HepG2 (cell line): ENCODE measurements around the gene CA7. TPM values are rescaled to one million over a fixed set of nuclear protein-coding genes. Genes with fewer than 3 reads are reported as not detected.
A peak's percentile ranks its signal among the peaks of the same experiment; 100 is the strongest.

Experiments used
- CAMTA2 ChIP-seq: sonication (generic); formaldehyde crosslinking; IDR thresholded peaks from 2 replicates; pipeline ENCODE4 v1.4.0; 2020; ENCODE audit warnings: mild to moderate bottlenecking, missing genetic modification reagents, borderline replicate concordance
- HNF4G ChIP-seq, 2 experiments: sonication (generic) in 1 of 2; formaldehyde crosslinking in 1 of 2; IDR thresholded peaks; 2 replicates each; pipeline versions ENCODE4 v1.4.0 to v1.6.1; 2011 to 2020; ENCODE audit warnings: borderline replicate concordance in 2 of 2, low read depth in 2 of 2, mild to moderate bottlenecking in 2 of 2, low read length in 1 of 2, missing genetic modification reagents in 1 of 2, moderate library complexity in 1 of 2
- KAT8 ChIP-seq: IDR thresholded peaks from 2 replicates; pipeline ENCODE4 v1.6.1; 2016; ENCODE audit warnings: missing genetic modification reagents, missing compliant biosample characterization
- KDM3A ChIP-seq: IDR thresholded peaks from 2 replicates; pipeline ENCODE4 v1.6.1; 2018; ENCODE audit warnings: low read depth, missing compliant biosample characterization
- MTF1 ChIP-seq: sonication (generic); formaldehyde crosslinking; IDR thresholded peaks from 2 replicates; pipeline ENCODE4 v1.5.0; 2020; ENCODE audit warnings: missing genetic modification reagents
- SMARCE1 ChIP-seq: fragments of 450-650 bp; IDR thresholded peaks from 2 replicates; pipeline ENCODE4 v1.6.1; 2017; ENCODE audit warnings: borderline replicate concordance
- ZFP36L1 ChIP-seq: sonication (generic); formaldehyde crosslinking; IDR thresholded peaks from 2 replicates; pipeline ENCODE4 v1.8.0; 2022; ENCODE audit warnings: mild to moderate bottlenecking, missing genetic modification reagents, moderate library complexity
- ZFP90 ChIP-seq: sonication (generic); formaldehyde crosslinking; IDR thresholded peaks from 2 replicates; pipeline ENCODE4 v1.8.0; 2022; ENCODE audit warnings: missing genetic modification reagents, mild to moderate bottlenecking, inconsistent platforms, borderline replicate concordance
- ZNF296 ChIP-seq: sonication (generic); formaldehyde crosslinking; conservative IDR thresholded peaks from 2 replicates; pipeline ENCODE4 v1.5.0; 2020; ENCODE audit warnings: mild to moderate bottlenecking, missing genetic modification reagents
- ZNF563 ChIP-seq: sonication (generic); formaldehyde crosslinking; IDR thresholded peaks from 2 replicates; pipeline ENCODE4 v1.8.0; 2022; ENCODE audit warnings: mild to moderate bottlenecking, moderate library complexity, missing genetic modification reagents
- ZNF768 ChIP-seq: sonication (generic); formaldehyde crosslinking; IDR thresholded peaks from 2 replicates; pipeline ENCODE4 v1.4.0; 2020; ENCODE audit warnings: missing genetic modification reagents
- ZNF839 ChIP-seq: sonication (generic); formaldehyde crosslinking; IDR thresholded peaks from 2 replicates; pipeline ENCODE4 v1.4.0; 2020; ENCODE audit warnings: missing genetic modification reagents, mild to moderate bottlenecking, borderline replicate concordance
- ZSCAN9 ChIP-seq: IDR thresholded peaks from 2 replicates; pipeline ENCODE4 v1.6.1; 2016; ENCODE audit warnings: borderline replicate concordance
- polyA plus RNA-seq, 8 experiments: library from polyadenylated mRNA; depleted of rRNA in 3 of 8; stranded (reverse) in 7 of 8; unstranded in 1 of 8; fragments of >200 nt; fragmentation: Illumina TruSeq in 4 of 8; extraction: Trizol in 4 of 8; gene quantifications; 2 replicates each; pipeline versions ENCODE4 v1.2.1 to v1.2.3, GENCODE V29; 2011 to 2016; ENCODE audit warnings: low read depth in 4 of 8, missing spikeins in 1 of 8, mixed read lengths in 1 of 8; ENCODE audit not compliant: insufficient read depth in 1 of 8
- total RNA-seq, 5 experiments: library from RNA; depleted of rRNA; stranded (reverse); fragments of >200 nt; fragmentation: Illumina TruSeq; extraction: Trizol; gene quantifications; 2 replicates each; pipeline ENCODE4 v1.2.3, GENCODE V29; 2016; ENCODE audit warnings: low read depth in 1 of 5
- TF ChIP-seq, protein P1 (sequence below): sonication (generic); formaldehyde crosslinking; IDR thresholded peaks from 2 replicates; pipeline ENCODE4 v1.4.0; 2020; ENCODE audit warnings: missing genetic modification reagents
- TF ChIP-seq, protein P2 (sequence below): sonication (generic); formaldehyde crosslinking; IDR thresholded peaks from 2 replicates; pipeline ENCODE4 v1.8.0; 2023; ENCODE audit warnings: mild to moderate bottlenecking, missing genetic modification reagents
- TF ChIP-seq, protein P3 (sequence below): sonication (generic); formaldehyde crosslinking; IDR thresholded peaks from 2 replicates; pipeline ENCODE4 v1.5.0; 2020; ENCODE audit warnings: mild to moderate bottlenecking, missing genetic modification reagents
- TF ChIP-seq, protein P4 (sequence below): sonication (generic); formaldehyde crosslinking; conservative IDR thresholded peaks from 2 replicates; pipeline ENCODE4 v1.4.0; 2020; ENCODE audit warnings: mild to moderate bottlenecking, missing genetic modification reagents, moderate library complexity
- TF ChIP-seq, protein P5 (sequence below): sonication (generic); IDR thresholded peaks from 2 replicates; pipeline ENCODE4 v1.6.1; 2016; ENCODE audit warnings: low read depth, borderline replicate concordance

The CA7 gene
- total and polyA plus RNA-seq, 2 of the 13 experiments (the other 11 are each of a cell fraction or from before 2014, with no cell fraction given): not detected

DNA sequence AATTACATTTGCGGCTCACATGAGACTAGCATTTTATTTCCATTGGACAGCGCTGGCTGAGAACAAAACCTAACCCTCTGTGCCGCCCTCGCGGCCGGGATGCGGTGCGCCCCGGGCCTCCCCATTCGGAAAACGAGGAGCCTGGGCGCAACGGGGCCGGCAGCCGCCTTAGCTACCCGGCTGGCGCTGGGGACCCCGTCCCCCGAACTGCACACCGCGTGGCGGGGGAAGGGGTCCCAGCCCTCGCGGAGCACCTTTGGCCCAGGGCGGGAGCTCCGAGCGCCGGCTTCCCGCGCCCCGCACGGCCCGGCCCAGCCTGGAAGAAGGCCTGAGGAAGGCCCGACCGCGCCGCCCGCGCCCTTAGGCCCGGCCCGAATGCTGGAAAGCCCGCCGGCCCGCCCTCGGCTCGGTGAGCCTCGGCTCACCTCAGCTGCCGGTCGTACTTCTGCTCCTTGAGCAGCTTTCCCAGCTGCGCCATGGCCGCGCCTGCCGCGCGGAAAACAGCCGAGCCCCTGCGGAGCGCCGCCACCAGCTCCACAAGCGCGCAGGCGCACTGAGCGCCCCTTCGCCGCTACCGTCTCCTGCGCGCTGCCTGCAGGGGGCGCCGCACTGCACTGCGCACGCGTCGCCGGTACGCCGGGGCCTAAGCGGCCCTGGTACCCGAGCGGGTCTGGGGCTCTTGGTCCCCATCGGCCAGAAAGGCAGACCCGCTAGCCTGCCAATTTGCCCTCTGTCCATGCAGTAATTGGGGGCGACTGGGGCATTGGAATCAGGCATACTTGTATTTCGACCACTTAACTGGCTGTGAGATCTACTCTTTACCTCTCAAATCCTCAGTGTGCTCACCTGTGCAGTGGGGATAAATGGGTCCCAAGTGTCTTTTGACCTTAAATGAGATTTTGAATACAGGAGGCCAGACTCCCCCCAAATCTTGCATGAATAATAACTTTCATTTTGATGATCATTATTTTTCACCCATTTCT, 13.5 kb upstream of the CA7 start, which contains the start of gene NAE1 (continued):
- TF ChIP-seq ZNF296 (CRISPR knock-in tag) (no peak), SMARCE1 (no peak), ZNF768 (peak; percentile 87; the same call in 1 of the 2 replicates), HNF4G (IDR thresholded peaks at IDR 0.05; ENCODE audit: borderline replicate concordance, low read depth, low read length) (no peak), HNF4G (CRISPR knock-in tag; IDR thresholded peaks at IDR 0.05; ENCODE audit: borderline replicate concordance, low read depth) (peak; percentile 20; the same call in 1 of the 2 replicates), ZFP90 (CRISPR knock-in tag) (peak; percentile 99), ZNF839 (CRISPR knock-in tag) (peak; percentile 36; the same call in 1 of the 2 replicates), ZSCAN9 (peak; percentile 60; the same call in 1 of the 2 replicates), KDM3A (CRISPR knock-in tag) (0 out of 2 replicates have a peak, but pooled peaks have one; percentile 75), KAT8 (CRISPR knock-in tag) (peak; percentile 58; the same call in 1 of the 2 replicates), CAMTA2 (CRISPR knock-in tag) (peak; percentile 99), MTF1 (CRISPR knock-in tag) (peak; percentile 90; the same call in 1 of the 2 replicates), ZNF563 (CRISPR knock-in tag) (peak; percentile 97), ZFP36L1 (CRISPR knock-in tag) (0 out of 2 replicates have a peak, but pooled peaks have one; percentile 3)
- TF ChIP-seq, protein P1, sequence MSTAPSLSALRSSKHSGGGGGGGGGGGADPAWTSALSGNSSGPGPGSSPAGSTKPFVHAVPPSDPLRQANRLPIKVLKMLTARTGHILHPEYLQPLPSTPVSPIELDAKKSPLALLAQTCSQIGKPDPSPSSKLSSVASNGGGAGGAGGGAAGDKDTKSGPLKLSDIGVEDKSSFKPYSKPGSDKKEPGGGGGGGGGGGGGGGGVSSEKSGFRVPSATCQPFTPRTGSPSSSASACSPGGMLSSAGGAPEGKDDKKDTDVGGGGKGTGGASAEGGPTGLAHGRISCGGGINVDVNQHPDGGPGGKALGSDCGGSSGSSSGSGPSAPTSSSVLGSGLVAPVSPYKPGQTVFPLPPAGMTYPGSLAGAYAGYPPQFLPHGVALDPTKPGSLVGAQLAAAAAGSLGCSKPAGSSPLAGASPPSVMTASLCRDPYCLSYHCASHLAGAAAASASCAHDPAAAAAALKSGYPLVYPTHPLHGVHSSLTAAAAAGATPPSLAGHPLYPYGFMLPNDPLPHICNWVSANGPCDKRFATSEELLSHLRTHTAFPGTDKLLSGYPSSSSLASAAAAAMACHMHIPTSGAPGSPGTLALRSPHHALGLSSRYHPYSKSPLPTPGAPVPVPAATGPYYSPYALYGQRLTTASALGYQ (CRISPR knock-in tag): peak; percentile 95
- TF ChIP-seq, protein P2, sequence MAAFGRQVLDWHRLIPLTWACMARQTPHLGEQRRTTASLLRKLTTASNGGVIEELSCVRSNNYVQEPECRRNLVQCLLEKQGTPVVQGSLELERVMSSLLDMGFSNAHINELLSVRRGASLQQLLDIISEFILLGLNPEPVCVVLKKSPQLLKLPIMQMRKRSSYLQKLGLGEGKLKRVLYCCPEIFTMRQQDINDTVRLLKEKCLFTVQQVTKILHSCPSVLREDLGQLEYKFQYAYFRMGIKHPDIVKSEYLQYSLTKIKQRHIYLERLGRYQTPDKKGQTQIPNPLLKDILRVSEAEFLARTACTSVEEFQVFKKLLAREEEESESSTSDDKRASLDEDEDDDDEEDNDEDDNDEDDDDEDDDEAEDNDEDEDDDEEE (CRISPR knock-in tag): peak; percentile 61; the same call in 1 of the 2 replicates
- TF ChIP-seq, protein P3, sequence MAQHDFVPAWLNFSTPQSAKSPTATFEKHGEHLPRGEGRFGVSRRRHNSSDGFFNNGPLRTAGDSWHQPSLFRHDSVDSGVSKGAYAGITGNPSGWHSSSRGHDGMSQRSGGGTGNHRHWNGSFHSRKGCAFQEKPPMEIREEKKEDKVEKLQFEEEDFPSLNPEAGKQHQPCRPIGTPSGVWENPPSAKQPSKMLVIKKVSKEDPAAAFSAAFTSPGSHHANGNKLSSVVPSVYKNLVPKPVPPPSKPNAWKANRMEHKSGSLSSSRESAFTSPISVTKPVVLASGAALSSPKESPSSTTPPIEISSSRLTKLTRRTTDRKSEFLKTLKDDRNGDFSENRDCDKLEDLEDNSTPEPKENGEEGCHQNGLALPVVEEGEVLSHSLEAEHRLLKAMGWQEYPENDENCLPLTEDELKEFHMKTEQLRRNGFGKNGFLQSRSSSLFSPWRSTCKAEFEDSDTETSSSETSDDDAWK (CRISPR knock-in tag): no peak
- TF ChIP-seq, protein P4, sequence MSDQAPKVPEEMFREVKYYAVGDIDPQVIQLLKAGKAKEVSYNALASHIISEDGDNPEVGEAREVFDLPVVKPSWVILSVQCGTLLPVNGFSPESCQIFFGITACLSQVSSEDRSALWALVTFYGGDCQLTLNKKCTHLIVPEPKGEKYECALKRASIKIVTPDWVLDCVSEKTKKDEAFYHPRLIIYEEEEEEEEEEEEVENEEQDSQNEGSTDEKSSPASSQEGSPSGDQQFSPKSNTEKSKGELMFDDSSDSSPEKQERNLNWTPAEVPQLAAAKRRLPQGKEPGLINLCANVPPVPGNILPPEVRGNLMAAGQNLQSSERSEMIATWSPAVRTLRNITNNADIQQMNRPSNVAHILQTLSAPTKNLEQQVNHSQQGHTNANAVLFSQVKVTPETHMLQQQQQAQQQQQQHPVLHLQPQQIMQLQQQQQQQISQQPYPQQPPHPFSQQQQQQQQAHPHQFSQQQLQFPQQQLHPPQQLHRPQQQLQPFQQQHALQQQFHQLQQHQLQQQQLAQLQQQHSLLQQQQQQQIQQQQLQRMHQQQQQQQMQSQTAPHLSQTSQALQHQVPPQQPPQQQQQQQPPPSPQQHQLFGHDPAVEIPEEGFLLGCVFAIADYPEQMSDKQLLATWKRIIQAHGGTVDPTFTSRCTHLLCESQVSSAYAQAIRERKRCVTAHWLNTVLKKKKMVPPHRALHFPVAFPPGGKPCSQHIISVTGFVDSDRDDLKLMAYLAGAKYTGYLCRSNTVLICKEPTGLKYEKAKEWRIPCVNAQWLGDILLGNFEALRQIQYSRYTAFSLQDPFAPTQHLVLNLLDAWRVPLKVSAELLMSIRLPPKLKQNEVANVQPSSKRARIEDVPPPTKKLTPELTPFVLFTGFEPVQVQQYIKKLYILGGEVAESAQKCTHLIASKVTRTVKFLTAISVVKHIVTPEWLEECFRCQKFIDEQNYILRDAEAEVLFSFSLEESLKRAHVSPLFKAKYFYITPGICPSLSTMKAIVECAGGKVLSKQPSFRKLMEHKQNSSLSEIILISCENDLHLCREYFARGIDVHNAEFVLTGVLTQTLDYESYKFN (CRISPR knock-in tag): peak; percentile 31
- TF ChIP-seq, protein P5, sequence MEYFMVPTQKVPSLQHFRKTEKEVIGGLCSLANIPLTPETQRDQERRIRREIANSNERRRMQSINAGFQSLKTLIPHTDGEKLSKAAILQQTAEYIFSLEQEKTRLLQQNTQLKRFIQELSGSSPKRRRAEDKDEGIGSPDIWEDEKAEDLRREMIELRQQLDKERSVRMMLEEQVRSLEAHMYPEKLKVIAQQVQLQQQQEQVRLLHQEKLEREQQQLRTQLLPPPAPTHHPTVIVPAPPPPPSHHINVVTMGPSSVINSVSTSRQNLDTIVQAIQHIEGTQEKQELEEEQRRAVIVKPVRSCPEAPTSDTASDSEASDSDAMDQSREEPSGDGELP: peak; percentile 47; the same call in 1 of the 2 replicates
